DLD1 (cell line): ENCODE data around the gene CACNA1G.

Source experiments
- in situ Hi-C: cut with HindIII; loops from 2 replicates; pipeline ENCODE4 v1.10.0; 2017; ENCODE audit warnings: low sequenced_read_pairs

Gene CACNA1G

GRCh38 chr17:50609380-50610074, 49.0 kb downstream of the CACNA1G start:
- in situ Hi-C loops: no loop called here

GRCh38 chr17:50611634-50612033, 51.1 kb downstream of the CACNA1G start:
- in situ Hi-C loops: no loop called here

- in situ Hi-C loops: no loop called here
These were observed 51.8 kb downstream of the CACNA1G start for GRCh38 chr17:50612281-50612680.

GRCh38 chr17:50613007-50613992, 52.8 kb downstream of the CACNA1G start:
- in situ Hi-C loops: no loop called here

- in situ Hi-C loops: no loop called here
These were observed 54.0 kb downstream of the CACNA1G start for GRCh38 chr17:50614471-50615051.

GRCh38 chr17:50615828-50616227, 55.3 kb downstream of the CACNA1G start:
- in situ Hi-C loops: no loop called here

GRCh38 chr17:50618300-50618699, 57.8 kb downstream of the CACNA1G start:
- in situ Hi-C loops: no loop called here

- in situ Hi-C loops: no loop called here
These were observed 58.4 kb downstream of the CACNA1G start for GRCh38 chr17:50618941-50619340.

GRCh38 chr17:50619489-50619888, 59.0 kb downstream of the CACNA1G start:
- in situ Hi-C loops: no loop called here

- in situ Hi-C loops: no loop called here
These were observed 59.7 kb downstream of the CACNA1G start for GRCh38 chr17:50620237-50620636.

GRCh38 chr17:50620858-50621257, 60.3 kb downstream of the CACNA1G start:
- in situ Hi-C loops: no loop called here

- in situ Hi-C loops: no loop called here
These were observed 61.1 kb downstream of the CACNA1G start for GRCh38 chr17:50621574-50622031.

GRCh38 chr17:50624321-50624934, 63.9 kb downstream of the CACNA1G start:
- in situ Hi-C loops: no loop called here

- in situ Hi-C loops: no loop called here
These were observed 64.7 kb downstream of the CACNA1G start for GRCh38 chr17:50625032-50625871.

- in situ Hi-C loops: no loop called here
These were observed 65.6 kb downstream of the CACNA1G start for GRCh38 chr17:50626037-50626574.

GRCh38 chr17:50627036-50627781, 66.7 kb downstream of the CACNA1G start:
- in situ Hi-C loops: no loop called here

GRCh38 chr17:50627782-50628601, 67.5 kb downstream of the CACNA1G start:
- in situ Hi-C loops: no loop called here

GRCh38 chr17:50629902-50630301, 69.4 kb downstream of the CACNA1G start:
- in situ Hi-C loops: no loop called here
